Measurements from ENCODE around the gene PPCDC. TPM values are rescaled to one million over a fixed set of nuclear protein-coding genes. Genes with fewer than 3 reads are reported as not detected.

PPCDC gene, protein sequence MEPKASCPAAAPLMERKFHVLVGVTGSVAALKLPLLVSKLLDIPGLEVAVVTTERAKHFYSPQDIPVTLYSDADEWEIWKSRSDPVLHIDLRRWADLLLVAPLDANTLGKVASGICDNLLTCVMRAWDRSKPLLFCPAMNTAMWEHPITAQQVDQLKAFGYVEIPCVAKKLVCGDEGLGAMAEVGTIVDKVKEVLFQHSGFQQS
- total RNA-seq = 1 to 10 TPM; 5.9 to 6.8 TPM
- long read RNA-seq, partial matches to known transcripts = 1 of 3 reads
- long read RNA-seq, other reads (novel, unspliced or antisense) = 0 of 3 reads

DNA sequence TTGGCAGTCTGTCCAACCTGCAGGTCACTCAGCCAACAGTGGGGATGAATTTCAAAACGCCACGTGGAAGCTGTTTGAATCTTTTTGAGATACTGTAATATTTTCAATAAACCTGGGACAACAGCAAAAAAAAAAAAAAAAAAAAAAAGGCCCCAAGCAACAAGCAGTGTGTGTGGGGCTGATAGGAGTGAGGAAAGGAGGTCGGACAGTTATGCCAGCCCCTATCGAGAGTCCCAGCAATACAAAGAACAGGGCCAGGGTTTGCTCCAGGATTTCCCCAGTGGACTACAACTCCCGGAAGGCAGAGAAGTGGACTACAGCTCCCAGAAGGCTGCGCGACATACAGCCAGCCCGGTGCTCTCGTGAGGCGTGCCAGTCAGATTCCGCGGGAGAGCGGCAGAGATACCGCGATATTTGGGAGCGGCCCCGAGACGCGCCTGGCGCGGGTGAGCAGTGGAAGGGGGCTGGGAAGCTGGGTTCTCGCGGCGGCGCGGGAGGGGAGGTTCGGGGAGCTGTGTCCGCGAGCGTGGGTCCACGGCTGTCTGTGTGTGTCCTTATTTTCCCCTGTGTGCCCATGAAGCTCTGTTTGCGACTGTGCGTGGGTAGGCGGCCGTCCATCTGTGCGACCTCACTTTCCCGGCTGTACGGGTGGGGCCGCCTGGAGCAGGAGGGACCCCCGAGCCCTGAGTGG lies at the start of gene PPCDC:
PPCDC (plus strand) TSS at position 410 of the 691 bp plus-strand sequence. CDS start 4,729 bp downstream, outside the sequence.
- intact Hi-C loops (cut with DNase I) = no loop called here
- peak; percentile 99 for ATAC-seq
- peak; percentile 97 for DNase-seq

DNA sequence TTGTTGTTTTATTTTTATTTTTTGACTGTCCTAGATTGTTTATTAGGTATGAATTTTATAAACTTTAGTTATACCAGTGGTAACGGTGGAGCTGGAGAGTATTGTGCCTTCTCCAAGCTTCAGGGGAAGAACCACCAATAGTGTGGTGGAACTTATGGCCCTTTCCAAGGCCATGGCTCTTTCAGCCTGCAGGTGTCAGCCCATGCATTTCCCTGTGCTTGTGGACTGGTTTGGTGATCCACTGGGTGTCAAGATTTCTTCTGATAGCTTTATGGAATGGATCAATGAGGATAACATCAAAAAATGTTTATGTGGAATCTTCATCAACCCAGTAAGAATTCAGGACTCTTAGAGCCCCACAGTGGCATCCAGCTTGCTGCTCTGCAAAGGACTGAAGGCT lies 47.2 kb upstream of the PPCDC start:
- no peak for DNase-seq
- intact Hi-C loops (cut with DNase I) = no loop called here
- ATAC-seq = no peak

DNA sequence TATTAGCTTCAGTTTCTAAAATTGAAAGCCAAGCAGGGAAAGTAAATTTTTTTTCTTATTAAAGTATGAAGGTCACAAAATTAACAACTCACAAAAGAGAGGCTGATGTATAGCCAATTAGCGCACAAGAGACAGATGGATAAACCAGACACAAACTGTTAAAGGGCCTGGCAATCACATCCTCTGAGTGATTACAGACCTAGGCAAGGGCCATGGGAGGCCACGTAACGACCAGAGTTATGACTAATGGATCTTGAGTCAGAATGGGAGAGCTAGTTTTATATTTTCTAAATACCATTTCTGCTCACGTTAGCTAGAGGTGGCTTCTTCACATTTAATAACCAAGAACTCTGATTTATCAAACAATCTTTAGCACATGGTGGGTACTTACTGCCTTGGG lies 45.8 kb upstream of the PPCDC start:
- ATAC-seq (no peak), DNase-seq (no peak)
- intact Hi-C loops (cut with DNase I) = no loop called here

DNA sequence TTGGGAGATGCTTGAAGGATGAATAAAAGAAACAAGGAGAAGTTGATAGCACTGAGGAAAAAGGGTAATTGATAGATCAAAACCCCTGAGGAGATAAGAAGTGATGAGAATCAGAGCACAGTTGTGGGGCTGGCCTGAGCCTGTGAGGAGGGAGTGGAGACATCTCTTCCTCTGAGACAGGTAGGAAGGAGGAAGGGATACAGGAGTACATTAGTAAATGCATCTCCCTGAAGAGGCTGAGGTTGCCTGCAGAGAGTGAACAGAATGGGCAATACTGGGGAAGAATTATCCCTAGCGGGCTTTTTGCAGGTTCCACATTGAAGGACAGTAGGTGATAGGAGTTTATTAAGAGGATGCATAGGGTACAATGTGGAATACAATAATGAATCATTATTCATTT lies 45.3 kb upstream of the PPCDC start:
- intact Hi-C loops (cut with DNase I) = no loop called here
- ATAC-seq (no peak), DNase-seq (no peak)

DNA sequence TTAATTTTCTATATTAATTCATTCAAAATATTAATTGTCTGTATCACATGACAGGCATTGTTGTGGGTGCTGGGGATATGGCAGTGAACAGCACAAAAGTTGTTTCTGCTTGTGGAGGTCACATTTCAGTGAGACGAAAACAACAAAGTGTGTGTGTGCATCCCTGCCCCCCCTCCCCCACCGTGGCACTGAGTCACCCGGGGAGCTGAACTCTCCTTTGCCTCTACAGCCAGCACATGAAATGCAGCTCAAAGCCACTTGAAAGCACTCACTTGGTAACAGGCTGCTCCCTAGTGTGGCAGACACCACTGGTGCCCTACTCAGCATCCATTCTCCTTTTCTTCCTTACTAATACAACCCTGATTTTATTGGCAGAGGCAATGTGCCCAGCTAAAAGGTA lies 44.9 kb upstream of the PPCDC start:
- intact Hi-C loops (cut with DNase I) = no loop called here
- no peak for ATAC-seq
- DNase-seq = no peak

DNA sequence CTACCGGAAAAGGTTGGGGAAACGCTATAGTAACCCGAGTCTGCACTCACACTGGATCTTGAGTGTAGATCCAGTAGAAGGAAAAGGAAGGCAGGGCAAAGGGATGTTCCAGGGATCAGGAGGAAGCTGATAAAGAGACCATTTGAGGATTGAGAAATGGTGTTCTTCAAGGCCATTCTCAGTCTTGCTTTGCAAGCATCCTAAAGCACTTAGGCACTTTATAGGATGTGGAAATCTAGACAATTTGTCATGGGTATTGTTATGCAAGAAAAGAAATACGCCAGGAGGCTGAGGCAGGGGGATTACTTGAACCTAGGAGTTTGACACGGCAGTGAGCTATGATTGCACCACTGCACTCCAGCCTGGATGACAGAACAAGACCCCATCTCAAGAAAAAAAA lies 41.2 kb upstream of the PPCDC start:
- no peak for DNase-seq
- no peak for ATAC-seq
- intact Hi-C loops (cut with DNase I) = no loop called here

DNA sequence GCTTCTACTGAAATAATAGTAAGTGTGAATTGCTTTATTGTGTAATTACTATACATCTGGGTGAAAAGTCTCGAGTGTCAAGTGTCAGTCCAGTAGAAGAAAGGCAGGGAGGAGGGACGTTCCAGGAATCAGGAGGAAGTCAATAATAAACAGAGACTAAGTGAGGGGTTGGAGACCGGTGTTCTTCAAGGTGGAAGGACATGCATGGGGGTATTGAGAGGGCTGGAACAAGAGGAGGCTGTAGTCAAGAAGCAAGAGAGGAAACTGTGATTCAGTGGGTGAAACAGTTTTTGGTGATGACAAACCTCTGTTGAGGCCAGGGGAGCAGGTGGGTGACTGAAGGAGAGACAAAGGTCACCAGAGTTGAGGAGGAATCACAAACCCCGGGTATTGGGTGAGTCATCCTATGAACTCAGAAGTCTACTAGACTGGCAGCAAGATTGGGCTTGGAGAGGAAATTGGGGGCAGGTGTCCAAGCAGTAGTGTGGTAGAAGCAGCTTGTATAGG lies 39.6 kb upstream of the PPCDC start:
- ATAC-seq (no peak), DNase-seq (no peak)
- intact Hi-C loops (cut with DNase I) = no loop called here

DNA sequence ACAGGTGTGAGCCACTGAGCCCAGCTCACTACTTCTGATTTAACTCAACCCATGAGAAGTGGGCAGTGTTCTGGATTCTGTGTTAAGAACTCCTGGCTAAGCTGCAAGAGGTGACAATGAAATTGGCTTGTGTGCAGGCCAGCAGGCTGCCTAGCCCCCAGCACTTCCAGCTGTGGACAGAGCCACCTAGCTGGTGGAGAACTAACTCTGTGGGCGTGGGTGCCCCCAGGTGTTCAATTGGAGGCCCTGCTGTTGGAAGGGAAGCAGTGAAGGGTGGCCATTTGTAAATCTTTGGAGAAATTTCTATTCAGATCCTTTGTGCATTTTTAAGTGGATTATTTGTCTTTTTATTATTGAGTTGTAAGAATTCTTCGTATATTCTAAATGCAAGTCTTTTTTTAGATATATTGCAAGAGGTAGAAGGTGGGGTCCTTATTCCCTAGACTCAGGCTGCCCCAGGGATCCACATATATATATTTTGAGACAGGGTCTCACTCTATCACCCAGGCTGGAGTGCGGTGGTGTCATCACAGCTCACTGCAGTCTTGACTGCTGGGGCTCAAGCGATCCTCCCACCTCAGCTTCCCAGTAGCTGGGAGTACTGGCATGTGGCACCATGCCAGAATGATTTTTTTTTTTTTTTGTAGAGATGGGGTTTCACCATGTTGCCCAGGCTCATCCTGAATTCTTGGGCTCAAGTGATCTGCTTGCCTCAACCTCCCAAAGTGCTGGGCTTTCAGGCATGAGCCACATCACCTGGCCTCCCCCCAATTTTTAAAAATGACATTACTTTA lies 35.2 kb upstream of the PPCDC start:
- intact Hi-C loops (cut with DNase I) = no loop called here

DNA sequence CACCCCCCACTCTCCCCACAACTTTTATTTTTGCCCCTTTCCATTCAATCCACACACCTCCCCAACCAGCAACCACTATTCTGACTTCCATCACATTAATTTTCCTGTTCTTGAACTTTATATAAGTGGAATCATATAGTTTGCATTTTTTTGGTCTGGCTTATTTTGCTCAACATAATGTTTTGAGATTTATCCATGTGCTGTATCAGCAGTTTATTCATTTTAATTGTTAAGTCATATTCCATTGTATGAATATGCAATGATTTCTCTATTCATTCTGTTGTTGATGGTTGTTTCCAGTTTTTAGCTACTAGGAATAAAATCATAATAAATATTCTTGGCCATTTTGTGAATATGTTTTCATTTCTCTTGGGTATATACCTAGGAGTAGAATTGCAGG lies 33.9 kb upstream of the PPCDC start:
- no peak for DNase-seq
- no peak for ATAC-seq
- intact Hi-C loops (cut with DNase I) = no loop called here

More for the DNA sequence above, 35.2 kb upstream of the PPCDC start:
- ATAC-seq (peak; percentile 53 to 69), DNase-seq (no peak)

DNA sequence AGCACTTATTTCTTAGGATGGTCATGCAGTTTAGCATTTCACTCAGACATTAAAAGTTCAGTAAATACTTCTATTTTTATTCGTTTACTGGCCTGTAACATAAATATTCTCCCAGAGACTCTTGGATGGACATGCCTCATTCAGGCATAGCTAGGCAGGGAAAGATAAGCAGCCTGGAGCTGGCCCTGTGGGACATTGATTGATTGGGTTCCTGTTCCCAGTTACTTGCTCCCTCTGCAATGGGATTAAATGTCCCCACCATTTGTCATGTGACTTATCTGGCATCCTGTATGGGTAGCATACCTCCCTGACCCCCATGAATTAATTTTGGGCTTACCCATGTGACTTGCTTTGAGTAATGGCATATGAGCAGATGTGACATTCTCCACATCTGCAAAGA lies 30.8 kb upstream of the PPCDC start:
- intact Hi-C loops (cut with DNase I) = no loop called here
- DNase-seq (no peak), ATAC-seq (no peak)

DNA sequence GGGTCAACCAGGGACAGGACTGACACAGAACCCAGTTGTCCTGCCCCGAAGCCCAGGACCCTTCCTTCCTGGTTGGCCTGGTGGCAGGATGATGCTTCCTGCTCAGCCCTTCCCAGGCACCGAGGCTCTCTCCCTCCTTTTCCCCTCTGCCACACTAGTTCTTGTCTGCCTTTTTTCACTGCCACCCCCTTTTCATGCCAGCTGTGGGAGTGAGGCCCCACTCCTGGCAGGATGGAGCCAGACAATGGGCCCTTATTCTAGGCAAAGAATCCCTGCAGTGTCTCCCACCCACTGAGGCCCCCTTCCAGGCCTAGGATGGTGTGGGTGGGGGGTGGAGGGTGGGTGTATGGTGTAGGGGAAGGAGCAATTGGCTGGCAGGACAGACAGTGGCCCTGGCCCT lies 29.2 kb upstream of the PPCDC start:
- no peak for ATAC-seq
- intact Hi-C loops (cut with DNase I) = no loop called here
- no peak for DNase-seq

DNA sequence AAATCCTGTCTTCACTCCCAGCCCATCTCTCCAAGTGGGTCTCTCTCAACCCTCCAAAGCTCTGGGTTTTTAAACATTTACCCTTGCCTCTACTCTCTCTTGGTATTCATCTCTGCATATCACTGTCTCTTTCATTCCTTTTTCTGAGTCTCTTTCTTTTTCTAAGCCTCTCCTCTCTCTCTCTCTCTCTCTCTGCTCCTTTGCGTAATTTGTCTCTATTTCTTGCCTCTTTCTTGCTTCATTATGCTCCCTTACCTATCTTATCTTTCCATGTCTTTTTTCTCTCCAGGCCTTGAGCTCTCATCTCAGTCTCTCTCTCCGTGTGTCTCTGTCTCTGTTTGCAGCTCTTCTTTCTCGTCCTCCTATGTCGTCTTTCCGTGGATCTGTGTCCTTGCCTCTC lies 28.7 kb upstream of the PPCDC start:
- no peak for DNase-seq
- no peak for ATAC-seq
- intact Hi-C loops (cut with DNase I) = no loop called here

DNA sequence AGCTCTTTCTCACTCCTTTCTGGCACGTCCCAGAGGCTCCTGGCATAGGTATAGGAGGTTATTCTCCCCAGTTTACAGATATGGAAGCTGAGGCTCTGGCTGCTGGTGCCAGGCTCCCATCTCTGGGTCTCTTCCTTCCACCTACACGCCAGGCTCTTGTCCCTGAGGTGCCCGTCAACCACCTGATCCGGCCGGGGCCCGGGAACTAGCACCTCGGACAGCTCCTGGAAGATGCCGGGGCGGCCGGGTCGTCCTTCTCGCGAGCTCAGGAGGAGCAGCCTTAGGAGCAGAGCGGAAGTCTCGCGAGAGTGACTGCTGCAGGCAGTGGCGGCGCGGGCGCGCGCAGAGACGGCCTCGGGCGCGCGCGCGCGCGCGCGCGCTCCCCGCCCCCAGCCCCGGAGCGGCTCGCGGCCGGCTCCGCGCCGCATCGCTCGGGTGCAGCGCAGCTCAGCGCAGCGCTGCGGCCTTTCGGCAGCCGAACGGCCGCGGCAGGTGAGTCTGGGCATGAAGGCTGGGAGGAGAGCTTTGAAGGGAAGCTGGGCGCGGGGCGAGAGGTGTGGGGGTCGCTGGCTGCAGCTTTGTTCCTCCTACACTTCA lies 28.1 kb upstream of the PPCDC start, which contains the start of gene SCAMP5:
SCAMP5 (plus strand) TSS at position 382 of the 597 bp plus-strand sequence. CDS start 16,277 bp downstream, outside the sequence.
- intact Hi-C loops (cut with DNase I) = no loop called here
- DNase-seq (peak; percentile 96), ATAC-seq (peak; percentile 91 to 98)

DNA sequence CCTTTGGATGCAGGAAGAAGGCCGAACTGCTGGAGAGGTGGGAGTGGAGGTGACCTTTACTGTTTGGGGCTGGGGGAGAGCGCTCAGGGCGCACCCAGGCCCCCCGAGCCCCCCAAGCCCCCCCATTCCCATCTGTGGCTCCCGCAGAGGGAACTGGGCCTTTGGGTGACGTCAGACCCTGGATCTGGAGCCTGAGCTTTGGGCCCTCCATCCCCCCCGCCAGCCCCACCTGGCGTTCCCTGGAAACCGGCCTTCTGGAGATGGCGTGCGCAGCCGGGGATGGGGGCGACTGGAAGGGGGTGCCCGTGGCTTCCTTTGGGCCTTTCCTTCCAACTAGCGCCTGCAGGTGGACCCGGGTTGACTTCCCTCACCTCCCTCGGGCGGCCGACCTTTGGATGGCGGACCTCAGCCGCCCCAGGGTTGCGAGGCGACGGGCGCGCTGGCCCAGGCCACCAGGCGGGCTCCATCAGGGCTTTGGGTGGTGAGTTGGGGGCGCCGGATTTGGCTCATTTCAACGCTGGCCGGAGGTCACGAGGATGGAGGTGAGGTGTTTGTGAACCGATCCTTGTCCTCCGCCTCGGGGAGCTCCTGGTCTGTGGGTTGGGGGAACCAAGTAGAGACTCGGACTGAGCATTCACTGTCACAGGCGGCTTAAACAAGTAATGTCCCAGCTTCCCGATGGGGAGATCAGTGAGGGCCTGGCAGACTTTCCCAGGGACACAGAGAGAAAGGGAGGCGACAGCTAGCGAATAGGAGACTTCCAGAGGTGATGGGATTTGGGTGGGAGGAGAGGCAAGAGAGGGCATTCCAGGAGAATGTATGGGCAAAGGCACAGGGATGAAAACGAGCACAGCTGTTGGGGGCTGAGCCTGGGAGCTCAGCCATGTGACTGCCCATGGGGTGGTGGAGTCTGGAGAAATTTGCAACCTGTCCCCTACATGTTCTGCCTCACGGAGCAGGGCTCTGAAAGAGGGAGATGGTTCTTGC lies 27.3 kb upstream of the PPCDC start:
- intact Hi-C loops (cut with DNase I) = no loop called here
- peak; percentile 40 for DNase-seq
- ATAC-seq = peak in 1 of 2 donors; percentile 18

DNA sequence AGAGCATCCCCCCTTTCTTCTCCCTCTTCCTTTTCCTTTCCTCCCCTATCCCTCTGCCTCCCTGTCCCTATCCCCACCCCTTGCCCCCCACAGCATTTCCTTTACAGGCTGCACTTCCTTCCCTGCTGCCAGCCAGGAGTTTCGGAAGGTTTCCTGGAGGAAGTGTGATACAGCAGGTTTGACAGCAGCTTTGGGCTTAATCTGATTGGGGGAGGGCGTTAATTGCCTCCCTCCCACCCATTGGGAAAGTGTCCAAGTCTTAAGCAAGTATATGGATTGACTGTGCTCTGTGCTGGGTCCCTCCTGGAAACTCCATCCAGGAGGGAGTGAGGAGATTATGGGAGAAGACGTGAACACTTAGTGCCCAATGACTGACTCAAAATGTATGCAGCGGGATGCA lies 26.2 kb upstream of the PPCDC start:
- intact Hi-C loops (cut with DNase I) = no loop called here
- no peak for ATAC-seq
- DNase-seq = no peak

DNA sequence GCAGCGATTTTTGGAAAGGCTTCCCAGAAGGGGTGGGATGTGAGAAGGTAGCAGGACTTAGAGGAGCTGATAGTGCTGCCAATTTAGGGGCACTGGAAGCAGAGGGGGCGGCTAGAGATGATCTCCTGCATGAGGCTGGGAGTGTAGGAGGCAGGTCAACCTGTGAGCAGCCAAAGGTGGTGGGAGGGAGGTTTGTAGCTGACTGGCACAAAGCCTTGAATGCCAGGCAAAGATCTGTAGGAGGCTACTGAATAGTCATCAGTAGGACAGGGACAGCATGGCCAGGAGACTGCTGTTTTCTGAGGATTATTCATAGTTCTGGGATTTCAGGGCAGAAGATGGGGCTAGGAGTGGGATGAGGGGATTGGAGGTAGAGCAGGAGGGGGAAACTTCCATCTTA lies 25.8 kb upstream of the PPCDC start:
- DNase-seq = no peak
- intact Hi-C loops (cut with DNase I) = no loop called here

DNA sequence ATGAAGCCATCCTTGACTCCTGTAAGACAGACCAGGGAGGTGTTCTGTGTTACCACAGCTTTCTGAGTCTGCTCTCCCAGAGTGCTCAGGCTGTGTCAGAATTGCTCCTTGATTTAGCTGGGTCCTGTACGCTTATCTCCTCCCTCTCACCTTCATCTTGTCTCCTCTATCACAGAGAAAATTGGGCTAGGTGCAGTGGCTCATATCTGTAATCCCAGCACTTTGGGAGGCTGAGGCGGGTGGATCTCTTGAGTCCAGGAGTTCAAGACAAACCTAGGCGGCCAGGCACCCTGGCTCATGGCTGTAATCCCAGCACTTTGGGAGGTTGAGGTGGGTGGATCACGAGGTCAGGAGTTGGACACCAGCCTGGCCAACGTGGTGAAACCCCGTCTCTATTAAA lies 22.1 kb upstream of the PPCDC start:
- DNase-seq (no peak), ATAC-seq (no peak)
- intact Hi-C loops (cut with DNase I) = no loop called here

More for the DNA sequence above, 25.8 kb upstream of the PPCDC start:
- ATAC-seq = no peak

DNA sequence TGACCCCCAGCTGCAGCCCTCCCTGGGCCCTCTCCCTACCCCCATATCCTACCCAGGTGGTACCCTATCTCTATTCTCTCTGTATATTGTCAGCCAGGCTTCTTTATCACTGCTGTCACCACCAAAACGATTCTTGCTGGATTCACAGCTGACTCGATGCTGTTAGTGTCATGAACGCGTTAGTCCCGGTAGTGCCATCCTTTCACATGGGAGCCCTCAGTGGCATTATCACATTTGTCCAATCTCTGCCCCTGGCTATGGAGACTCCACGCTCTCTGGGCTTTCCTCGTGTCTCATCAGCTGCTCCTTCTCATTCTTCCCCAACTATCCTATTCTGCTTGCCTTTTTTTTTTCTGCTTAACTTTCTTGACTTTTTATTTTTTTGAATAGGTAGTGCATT lies 21.0 kb upstream of the PPCDC start:
- no peak for DNase-seq
- ATAC-seq = no peak
- intact Hi-C loops (cut with DNase I) = no loop called here
